ENCODE measurements around the gene RASSF4.
A peak's percentile ranks its signal among the peaks of the same experiment; 100 is the strongest.

GRCh38 chr10:44968500-44969400, 9.1 kb downstream of the RASSF4 start:
- TF ChIP-seq, protein P1, sequence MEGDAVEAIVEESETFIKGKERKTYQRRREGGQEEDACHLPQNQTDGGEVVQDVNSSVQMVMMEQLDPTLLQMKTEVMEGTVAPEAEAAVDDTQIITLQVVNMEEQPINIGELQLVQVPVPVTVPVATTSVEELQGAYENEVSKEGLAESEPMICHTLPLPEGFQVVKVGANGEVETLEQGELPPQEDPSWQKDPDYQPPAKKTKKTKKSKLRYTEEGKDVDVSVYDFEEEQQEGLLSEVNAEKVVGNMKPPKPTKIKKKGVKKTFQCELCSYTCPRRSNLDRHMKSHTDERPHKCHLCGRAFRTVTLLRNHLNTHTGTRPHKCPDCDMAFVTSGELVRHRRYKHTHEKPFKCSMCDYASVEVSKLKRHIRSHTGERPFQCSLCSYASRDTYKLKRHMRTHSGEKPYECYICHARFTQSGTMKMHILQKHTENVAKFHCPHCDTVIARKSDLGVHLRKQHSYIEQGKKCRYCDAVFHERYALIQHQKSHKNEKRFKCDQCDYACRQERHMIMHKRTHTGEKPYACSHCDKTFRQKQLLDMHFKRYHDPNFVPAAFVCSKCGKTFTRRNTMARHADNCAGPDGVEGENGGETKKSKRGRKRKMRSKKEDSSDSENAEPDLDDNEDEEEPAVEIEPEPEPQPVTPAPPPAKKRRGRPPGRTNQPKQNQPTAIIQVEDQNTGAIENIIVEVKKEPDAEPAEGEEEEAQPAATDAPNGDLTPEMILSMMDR (IDR thresholded peaks at IDR 0.05) = no peak
- TF ChIP-seq POLR2A (IDR thresholded peaks at IDR 0.05) = peak in 1 of 3 donors; percentile 8

All from body of pancreas (tissue), 4 donors.